ENCODE data around the gene ADNP.

ADNP gene

GRCh38 chr20:50957276-50957675, 26.0 kb upstream of the ADNP start:
- Histone ChIP-seq H4K20me1 (ENCODE audit: insufficient read depth, low read length, poor library complexity, severe bottlenecking) (peaks cover 53% of the 10 kb centered on the region), H3F3A (ENCODE audit: low read depth) (no peaks in the 10 kb centered on the region), H2AFZ (ENCODE audit: low read length) (no peak overlapping the region), H3K27me3 (ENCODE audit: insufficient read depth, low read length, poor library complexity, severe bottlenecking) (no peaks in the 10 kb centered on the region), H3K9me2 (replicated peaks; ENCODE audit: low read depth, low read length) (no peaks in the 10 kb centered on the region), H3K36me3 (ENCODE audit: insufficient read depth, low read length) (peaks cover 16% of the 10 kb centered on the region; the same call in 1 of the 2 replicates), H3K4me1 (ENCODE audit: insufficient read depth, low read length, poor library complexity, severe bottlenecking) (peaks cover 27% of the 10 kb centered on the region), H3K79me2 (ENCODE audit: insufficient read depth, low read length) (peaks cover 74% of the 10 kb centered on the region), H3K9ac (ENCODE audit: low read depth, low read length, poor library complexity, severe bottlenecking) (peak overlapping the region; percentile 88), H3K4me3 (ENCODE audit: low read length, poor library complexity, severe bottlenecking) (peak overlapping the region; percentile 95), H3K9me3 (ENCODE audit: insufficient read depth, low read depth, low read length) (no peaks in the 10 kb centered on the region), H3K4me2 (ENCODE audit: low read depth, low read length, poor library complexity, severe bottlenecking) (peak overlapping the region; percentile 93)
- TF ChIP-seq CTCF (conservative IDR thresholded peaks at IDR 0.05; ENCODE audit: low read length): no peak
- no peak for TF ChIP-seq EZH2phosphoT487 (IDR thresholded peaks at IDR 0.05; ENCODE audit: borderline replicate concordance)

- Histone ChIP-seq H3K9ac (ENCODE audit: low read depth, low read length, poor library complexity, severe bottlenecking) (no peak overlapping the region), H3K4me1 (ENCODE audit: insufficient read depth, low read length, poor library complexity, severe bottlenecking) (peaks cover 23% of the 10 kb centered on the region), H3K27me3 (ENCODE audit: insufficient read depth, low read length, poor library complexity, severe bottlenecking) (no peaks in the 10 kb centered on the region), H3K79me2 (ENCODE audit: insufficient read depth, low read length) (peaks cover 73% of the 10 kb centered on the region), H3K9me2 (replicated peaks; ENCODE audit: low read depth, low read length) (no peaks in the 10 kb centered on the region), H2AFZ (ENCODE audit: low read length) (no peak overlapping the region), H3F3A (ENCODE audit: low read depth) (no peaks in the 10 kb centered on the region), H3K4me3 (ENCODE audit: low read length, poor library complexity, severe bottlenecking) (no peak overlapping the region), H3K36me3 (ENCODE audit: insufficient read depth, low read length) (peaks cover 47% of the 10 kb centered on the region; the same call in 1 of the 2 replicates), H3K9me3 (ENCODE audit: insufficient read depth, low read depth, low read length) (no peaks in the 10 kb centered on the region), H3K4me2 (ENCODE audit: low read depth, low read length, poor library complexity, severe bottlenecking) (peak overlapping the region; percentile 93), H4K20me1 (ENCODE audit: insufficient read depth, low read length, poor library complexity, severe bottlenecking) (peaks cover 71% of the 10 kb centered on the region)
- no peak for TF ChIP-seq CTCF (conservative IDR thresholded peaks at IDR 0.05; ENCODE audit: low read length)
- no peak for TF ChIP-seq EZH2phosphoT487 (IDR thresholded peaks at IDR 0.05; ENCODE audit: borderline replicate concordance)
Observed at GRCh38 chr20:50953821-50954220, 22.6 kb upstream of the ADNP start.

GRCh38 chr20:50953196-50953595, 22.0 kb upstream of the ADNP start:
- Histone ChIP-seq H3K27me3 (ENCODE audit: insufficient read depth, low read length, poor library complexity, severe bottlenecking) (no peaks in the 10 kb centered on the region), H3K4me3 (ENCODE audit: low read length, poor library complexity, severe bottlenecking) (no peak overlapping the region), H4K20me1 (ENCODE audit: insufficient read depth, low read length, poor library complexity, severe bottlenecking) (peaks cover 70% of the 10 kb centered on the region), H3K9me2 (replicated peaks; ENCODE audit: low read depth, low read length) (no peaks in the 10 kb centered on the region), H3K9ac (ENCODE audit: low read depth, low read length, poor library complexity, severe bottlenecking) (no peak overlapping the region), H3K36me3 (ENCODE audit: insufficient read depth, low read length) (peaks cover 54% of the 10 kb centered on the region; the same call in 1 of the 2 replicates), H3K4me2 (ENCODE audit: low read depth, low read length, poor library complexity, severe bottlenecking) (peak overlapping the region; percentile 93), H2AFZ (ENCODE audit: low read length) (no peak overlapping the region), H3K9me3 (ENCODE audit: insufficient read depth, low read depth, low read length) (no peaks in the 10 kb centered on the region), H3K79me2 (ENCODE audit: insufficient read depth, low read length) (peaks cover 69% of the 10 kb centered on the region), H3K4me1 (ENCODE audit: insufficient read depth, low read length, poor library complexity, severe bottlenecking) (peaks cover 23% of the 10 kb centered on the region), H3F3A (ENCODE audit: low read depth) (no peaks in the 10 kb centered on the region)
- TF ChIP-seq EZH2phosphoT487 (IDR thresholded peaks at IDR 0.05; ENCODE audit: borderline replicate concordance) (no peak), CTCF (conservative IDR thresholded peaks at IDR 0.05; ENCODE audit: low read length) (no peak)

Measured in Loucy (cell line).